ENCODE results near the gene SMG1.
"Not testable (repeated sequence)": the region's sequence is repeated elsewhere in the genome, so short reads cannot be mapped to it uniquely, and the experiment has no call there.

The SMG1 gene

DNA sequence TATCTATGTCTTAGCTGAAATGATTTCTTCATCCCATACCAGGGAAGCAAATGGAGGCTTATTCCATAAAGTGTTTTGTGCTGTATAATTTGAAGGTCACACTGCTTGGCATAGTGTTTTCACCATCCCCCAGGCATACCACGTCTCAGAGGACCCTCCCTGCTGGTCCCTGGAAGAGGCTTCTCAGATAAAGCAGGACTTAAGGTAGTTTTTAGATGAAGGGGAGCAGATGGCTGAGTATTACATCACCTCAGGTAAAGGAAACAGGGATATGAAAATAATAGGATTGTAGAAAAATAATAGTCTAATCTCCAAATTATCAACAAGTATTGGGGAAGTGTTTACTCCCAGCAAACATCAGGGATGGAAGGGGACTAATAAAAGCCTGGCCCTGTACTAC is 7.3 kb upstream of the SMG1 start:
- no peak for DNase-seq (ENCODE audit: low read depth in 3 of 3)

DNA sequence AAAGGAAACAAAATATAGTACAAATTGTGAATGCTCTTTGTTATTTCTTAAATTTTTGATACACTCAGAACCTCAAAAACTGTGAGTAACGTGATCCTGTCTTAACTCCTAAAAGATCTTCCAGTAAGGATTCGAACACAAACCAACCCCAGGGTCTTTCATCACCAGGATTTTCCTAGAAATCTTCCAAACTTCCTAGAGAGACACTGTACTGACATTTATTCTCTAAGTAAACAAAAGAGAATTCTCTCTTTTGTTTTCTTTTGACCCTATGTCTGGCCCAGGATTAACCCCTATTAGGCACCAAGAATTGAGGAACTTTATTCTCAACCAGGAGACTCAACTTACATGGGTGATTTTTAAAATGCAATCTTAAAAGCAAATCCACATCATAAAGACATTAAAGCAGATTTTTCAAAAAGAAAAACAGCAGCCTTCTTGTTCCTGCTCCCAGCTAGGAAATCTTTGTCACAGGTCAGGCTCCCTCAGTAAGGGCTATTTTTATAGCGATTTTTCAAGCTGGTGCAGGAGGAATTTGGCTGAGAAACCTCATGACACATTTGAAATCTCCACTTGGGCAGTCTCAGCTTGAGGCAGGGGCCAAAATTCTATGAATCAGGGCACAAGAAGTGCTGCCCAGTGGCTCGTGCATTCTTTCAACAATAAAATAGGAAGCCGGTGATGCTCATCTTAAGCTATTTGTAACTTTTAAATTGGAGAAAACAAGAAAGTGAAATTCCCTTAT is 6.2 kb upstream of the SMG1 start:
- no peak for DNase-seq (ENCODE audit: low read depth in 3 of 3)

DNA sequence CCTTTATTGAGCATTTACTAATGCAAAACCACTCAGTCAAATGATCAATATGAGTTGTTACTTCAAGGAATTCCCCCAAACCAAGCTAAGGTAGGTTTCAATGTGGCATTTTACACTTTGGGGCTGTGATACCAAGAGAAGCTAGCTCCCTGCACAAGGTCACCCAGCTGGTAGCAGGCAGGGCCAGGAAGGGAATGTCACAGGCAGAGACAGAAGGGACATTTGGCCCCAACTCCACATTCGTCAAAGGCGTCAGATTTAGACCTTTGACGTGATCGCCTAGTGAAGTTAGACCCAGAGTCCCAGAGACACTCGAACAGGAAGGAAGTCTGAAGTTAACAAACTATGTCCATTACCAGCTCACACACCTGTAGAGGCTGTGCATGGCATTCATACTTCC is 5.5 kb upstream of the SMG1 start:
- no peak for DNase-seq (ENCODE audit: low read depth in 3 of 3)

DNA sequence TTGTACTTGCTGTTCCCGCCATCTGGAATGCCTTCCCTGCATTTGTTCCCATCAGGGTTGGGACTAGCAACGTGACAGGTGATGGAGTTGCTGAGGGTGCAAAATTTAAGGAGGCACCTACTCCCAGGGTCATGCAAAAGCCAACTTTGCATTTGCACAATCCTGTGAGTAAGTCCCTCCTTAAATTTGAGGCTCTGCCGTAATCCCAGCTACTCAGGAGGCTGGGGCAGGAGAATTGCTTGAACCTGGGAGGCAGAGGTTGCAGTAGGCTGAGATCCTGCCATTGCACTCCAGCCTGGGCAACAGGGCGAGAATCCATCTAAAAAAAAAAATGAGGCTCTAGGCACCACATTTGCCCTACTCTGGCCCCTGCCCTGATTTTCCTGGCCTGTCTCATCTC is 3.9 kb upstream of the SMG1 start:
- DNase-seq (ENCODE audit: low read depth in 3 of 3): not testable (repeated sequence)

DNA sequence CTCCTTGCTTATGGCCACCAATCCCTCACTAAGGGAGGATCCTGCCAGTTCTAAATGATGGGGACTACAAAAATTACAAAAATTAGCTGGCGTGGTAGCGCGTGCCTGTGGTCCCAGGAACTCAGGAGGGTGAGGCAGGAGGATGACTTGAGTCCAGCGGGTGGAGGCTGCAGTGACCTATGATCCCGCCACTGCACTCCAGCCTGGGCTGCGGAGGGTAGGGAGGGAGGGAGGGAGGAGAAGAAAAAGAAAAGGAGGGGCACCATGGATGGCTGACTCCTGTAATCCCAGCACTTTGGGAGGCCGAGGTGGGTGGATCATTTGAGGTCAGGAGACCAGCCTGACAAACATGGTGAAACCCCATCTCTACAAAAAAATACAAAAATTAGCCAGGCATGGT is 1.9 kb upstream of the SMG1 start:
- not testable (repeated sequence) for DNase-seq (ENCODE audit: low read depth in 3 of 3)

DNA sequence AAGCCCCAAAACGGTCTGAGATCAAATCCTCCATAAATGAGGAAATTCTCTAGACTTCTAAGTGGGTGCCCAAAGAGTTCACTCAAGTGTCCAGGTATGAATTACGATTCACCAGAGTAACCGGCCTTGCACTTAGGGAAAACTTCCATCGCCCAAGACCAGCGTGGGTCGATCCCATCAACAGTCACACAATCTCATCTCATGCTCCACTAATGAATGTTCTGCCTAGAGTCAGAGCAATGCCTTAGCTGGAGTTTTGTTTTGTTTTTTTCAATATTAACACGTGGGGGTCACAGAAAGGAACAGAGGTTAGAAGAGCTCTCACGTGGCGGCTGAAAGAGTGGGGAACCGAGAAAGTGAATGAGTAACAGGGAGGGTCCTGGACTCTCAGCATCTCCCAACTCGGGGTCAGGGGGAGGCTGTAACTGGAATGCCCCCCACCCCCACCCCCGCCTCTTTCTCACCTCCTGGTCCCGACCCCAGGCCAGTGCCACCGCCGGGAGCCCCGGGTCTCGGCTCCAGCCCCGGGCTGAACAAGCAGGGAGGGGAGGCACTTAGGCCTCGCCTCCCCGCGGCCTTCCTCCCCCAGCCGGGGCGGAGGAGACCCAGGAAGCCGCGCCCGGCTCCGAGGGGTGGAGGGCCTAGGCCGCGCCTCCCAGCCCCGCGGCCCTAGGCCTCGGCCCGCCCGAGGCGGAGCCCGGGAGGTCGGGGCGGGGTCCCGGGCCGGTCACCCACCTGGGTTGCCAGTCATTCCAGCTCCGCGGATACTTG is 808 bp downstream of the SMG1 start:
- DNase-seq (ENCODE audit: low read depth in 3 of 3): peak; percentile 15 to 63 (median 31)

DNA sequence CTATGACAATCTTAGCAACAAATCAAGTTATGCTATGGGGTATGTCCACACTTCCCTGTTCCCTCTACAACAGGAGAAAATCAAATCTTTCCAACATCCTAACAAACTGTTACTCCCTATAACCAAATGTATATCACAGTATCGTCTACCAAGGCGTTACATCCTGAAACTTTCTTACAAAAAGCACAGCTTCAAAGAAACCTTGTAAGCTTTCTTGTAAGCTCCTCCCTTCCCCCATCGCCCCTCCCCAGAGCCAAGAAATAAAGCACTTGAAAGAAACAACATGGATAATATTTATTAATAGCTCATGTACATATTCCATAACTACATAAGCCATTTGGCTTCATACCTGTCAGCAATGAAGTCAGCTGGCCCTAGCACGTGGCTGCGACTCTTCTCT is 2.3 kb downstream of the SMG1 start:
- peak in 1 of 3 experiments; percentile 9 for DNase-seq (ENCODE audit: low read depth in 3 of 3)

DNA sequence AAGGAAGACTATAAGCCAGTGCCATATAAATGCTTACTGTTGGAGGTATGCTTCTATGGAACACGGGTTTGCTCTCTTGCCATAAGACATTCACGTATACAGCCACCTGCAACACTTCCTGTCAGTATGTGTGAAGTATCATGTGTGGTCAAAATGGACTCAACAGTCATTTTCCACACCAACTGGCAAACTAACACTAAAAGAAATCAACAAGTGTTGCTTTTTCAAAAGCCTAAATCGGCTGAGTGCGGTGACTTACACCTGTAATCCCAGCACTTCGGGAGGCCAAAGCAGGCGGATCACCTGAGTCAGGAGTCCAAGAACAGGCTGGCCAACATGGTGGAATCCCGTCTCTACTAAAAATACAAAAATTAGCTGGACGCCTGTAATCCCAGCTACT is 3.1 kb downstream of the SMG1 start:
- DNase-seq (ENCODE audit: low read depth in 3 of 3): not testable (repeated sequence)

DNA sequence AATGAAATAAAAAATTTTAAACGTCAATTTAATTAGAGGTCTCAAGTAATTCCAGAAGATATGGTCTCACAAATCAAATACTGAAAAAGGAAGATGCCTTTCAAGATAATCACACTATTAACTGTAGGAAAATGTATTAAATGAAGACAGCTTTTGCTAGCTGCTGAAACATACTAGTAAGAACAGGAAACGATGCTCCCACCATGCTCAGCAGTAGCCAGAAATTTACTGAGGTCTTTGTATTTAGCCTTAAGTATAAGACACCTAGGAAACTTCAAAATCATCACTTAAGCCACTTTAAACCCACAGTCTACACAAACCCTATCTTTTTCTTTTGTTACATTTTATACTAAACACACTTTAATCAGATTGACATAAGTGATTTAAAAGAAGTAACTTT is 16.6 kb downstream of the SMG1 start:
- not testable (repeated sequence) for DNase-seq (ENCODE audit: low read depth in 3 of 3)

DNA sequence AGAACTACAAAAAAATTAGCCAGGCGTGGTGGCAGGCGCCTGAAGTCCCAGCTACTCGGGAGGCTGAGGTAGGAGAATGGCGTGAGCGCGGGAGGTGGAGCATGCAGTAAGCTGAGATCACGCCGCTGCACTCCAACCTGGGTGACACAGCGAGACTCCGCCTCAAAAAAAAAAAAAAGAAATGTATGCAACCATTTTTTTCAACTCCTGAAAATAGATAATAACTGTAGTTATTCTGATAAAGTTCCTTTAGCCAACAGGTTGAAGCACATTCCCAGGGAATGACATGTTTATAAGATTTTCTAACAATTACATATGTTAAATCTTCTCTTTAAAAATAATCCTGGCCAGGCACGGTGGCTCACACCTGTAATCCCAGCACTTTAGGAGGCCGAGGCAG is 17.5 kb downstream of the SMG1 start:
- DNase-seq (ENCODE audit: low read depth in 3 of 3): not testable (repeated sequence)

DNA sequence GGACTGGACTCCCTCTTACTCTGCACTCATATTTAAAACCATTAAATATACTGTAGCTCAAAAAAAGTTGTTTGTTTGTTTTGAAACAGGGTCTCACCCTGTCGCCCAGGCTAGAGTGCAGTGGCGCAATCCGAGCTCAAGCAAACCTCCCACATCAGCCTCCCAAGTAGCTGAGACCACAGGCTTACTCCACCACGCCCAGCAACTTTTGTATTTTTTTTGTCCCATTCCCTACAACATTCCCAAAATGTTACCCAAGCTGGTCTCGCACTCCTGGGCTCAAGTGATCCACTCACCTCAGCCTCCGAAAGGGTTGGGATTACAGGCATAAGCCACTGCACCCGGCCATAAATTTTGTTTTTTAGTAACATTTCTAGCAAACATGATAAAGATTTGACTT is 23.4 kb downstream of the SMG1 start:
- DNase-seq (ENCODE audit: low read depth in 3 of 3): not testable (repeated sequence)

DNA sequence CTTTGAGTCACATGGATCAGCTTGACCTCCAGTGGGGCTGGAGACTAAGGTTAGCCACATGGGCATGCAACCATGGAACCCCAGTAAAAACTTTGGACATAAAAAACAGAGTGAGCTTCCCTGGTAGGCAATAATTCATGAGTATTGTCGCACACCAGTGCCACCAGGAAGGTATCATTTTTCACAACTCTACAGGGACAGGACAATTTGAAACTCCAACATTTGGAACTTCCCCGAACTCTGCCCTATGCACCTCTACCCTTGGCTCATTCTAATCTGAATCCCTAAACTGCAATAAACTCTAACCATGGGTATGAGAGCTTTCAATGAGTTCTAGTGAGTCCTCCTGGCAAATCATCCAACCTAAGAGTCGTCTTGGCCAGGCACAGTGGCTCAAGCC is 24.2 kb downstream of the SMG1 start:
- not testable (repeated sequence) for DNase-seq (ENCODE audit: low read depth in 3 of 3)

DNA sequence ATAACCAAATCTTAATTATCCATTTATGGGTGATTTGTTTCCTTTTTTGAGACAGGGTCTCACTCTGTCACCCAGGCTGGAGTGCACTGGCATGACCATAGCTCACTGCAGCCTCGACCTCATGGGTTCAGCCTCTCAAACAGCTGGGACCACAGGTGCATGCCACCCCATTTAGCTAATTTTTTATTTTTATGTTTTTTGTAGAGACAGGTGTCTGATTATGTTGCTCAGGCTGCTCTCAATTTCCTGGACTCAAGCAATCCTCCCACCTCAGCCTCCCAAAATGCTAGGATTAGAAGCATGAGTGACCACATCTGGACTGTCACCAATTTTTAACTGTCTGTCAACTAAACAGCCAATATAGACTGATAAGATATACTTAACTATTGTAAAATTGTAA is 25.0 kb downstream of the SMG1 start:
- not testable (repeated sequence) for DNase-seq (ENCODE audit: low read depth in 3 of 3)

DNA sequence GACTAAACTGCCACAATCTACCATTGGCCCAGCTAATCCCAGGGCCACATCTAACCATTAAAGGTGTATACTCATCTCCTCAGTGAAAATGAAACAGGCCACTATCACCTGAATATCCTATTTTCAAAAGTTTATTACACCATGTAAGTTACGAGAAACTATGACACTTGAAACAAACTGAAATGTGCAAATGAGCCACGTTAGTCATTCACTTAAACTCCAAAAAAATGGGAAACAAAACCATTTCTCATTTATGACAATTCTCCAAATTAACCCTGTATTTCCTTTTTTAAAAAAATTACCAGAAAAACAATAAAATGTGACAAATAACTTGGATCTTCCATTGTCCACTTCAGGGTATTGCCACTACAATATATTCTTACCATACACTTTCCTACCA is 41.8 kb downstream of the SMG1 start:
- not testable (repeated sequence) for DNase-seq (ENCODE audit: low read depth in 3 of 3)

DNA sequence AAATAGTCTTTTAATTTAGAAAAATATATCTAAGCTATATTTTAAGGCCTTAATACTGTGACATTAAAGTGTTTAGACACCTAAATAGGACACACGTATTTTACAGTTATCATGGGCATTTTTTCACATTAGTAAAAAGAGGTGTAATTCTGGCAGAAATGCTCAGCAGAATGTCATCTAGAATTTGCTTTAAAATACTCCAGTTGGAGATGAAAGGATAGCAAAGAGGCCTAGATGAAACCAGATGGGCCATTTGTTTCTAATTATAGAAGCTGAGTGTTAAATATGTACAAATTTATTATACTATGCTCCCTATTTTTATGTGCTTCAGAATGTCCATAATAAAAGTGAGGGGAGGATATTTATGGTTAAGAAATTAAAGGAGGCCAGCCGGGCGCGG is 48.5 kb downstream of the SMG1 start:
- not testable (repeated sequence) for DNase-seq (ENCODE audit: low read depth in 3 of 3)

DNA sequence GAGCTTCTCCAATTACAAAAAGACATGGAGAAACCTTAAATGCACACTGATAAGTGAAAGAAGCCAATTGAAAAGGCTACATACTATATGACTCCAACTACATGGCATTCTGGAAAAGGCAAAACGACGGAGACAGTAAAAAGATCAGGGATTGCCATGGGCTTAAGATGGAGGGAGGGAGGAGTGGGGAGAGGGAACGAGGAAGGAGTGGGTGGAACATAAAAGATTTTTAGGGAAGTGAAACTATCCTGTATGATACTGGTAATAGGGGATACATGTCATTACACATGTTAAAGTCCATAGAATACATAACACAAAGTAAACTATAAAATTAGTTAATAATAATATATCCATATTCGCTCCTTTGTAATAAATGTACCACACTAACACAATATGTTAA is 48.9 kb downstream of the SMG1 start:
- DNase-seq (ENCODE audit: low read depth in 3 of 3): not testable (repeated sequence)

DNA sequence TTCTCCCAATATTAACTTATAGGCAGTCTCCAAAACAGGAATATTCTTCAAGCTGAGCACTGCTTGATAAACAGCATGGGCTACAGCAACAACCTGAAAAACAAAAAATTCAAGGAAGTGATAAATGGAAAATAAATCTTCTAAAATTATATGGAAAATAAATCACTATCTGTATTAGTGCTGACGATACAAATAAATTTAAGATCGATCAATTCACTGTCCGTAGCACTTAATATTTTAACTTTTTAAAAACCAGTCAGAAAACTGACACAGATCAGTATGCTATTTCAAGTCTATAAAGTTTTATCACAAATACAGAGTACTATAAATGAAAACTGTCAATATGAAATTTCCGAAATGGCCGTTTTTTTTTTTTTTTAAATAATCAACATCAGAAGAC is 49.9 kb downstream of the SMG1 start:
- DNase-seq (ENCODE audit: low read depth in 3 of 3): not testable (repeated sequence)

DNA sequence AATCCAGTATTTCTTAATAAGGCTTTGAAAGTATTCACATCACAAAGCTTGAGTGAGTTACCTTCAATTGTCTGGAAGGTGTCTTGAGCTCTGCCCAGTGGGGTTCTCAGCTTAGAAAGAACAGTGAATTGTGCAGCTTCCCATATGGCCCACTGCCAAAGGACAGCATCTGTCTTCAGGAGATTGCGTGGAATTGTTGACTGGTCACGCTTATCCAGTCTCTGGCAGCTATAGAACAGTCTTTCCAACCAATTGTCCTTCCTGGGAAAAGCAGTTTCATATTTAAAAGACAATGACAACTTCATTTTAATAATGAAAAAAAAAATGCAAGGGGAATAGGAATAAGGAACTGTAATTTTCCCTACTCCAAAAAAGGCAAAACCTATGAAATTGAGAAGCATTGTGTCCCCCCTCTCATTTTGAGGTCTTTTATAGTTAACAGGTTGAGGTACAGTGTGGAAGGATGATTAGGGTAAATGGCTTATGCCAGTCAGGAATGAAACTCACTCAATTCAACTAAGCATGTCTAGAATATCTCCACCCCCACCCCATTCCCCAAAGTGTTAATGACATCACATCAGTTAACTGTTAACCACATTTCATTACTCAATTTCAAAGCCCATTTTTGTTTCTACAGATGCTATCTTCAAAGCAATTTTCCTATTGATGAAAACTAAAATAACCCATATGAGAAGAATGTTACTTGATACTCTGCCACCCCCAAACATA is 57.0 kb downstream of the SMG1 start:
- not testable (repeated sequence) for DNase-seq (ENCODE audit: low read depth in 3 of 3)

DNA sequence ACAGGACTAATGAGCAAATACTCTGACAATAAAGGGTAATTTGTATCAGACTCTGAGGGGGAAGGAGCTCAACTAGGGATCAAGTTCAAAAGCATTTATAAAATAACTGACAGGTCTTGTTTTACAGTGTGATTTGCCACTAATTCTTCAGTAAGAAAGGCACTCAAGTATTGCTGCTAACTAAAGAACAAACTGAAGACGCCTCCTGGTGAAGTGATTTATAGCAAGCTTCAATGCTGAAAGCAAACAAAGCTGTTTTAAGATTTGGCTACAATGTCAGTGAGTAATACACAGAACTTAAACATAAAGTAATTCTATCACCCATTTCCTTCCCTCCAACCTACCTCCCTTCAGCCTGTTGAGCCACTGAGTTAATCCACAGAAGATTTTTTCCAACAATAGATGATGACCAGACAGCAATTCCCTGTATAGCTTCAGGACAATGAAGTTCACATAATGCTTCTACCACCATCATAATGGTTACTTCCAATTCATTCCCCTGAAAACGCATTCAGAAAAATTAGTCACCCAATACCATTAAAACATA is 59.9 kb downstream of the SMG1 start:
- not testable (repeated sequence) for DNase-seq (ENCODE audit: low read depth in 3 of 3)

DNA sequence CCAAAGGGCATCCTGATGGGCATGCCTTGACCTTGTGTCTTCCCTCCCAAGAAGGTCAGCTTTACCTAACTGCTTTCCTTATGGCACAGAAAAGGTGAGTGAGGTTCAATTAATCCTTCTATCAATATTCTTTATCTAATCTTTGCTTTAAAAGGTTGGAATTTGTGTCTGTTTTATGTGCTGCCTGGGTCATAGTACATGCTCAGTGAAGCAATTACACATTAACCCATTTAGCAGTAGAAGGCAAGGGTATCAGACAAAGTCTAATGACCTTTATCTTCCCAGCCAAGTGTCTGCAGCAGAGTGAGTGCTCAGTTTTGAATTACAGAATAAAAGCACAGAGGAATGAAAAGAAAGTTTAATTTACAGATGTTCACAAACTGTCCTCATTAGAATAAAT is 63.3 kb downstream of the SMG1 start:
- not testable (repeated sequence) for DNase-seq (ENCODE audit: low read depth in 3 of 3)

DNA sequence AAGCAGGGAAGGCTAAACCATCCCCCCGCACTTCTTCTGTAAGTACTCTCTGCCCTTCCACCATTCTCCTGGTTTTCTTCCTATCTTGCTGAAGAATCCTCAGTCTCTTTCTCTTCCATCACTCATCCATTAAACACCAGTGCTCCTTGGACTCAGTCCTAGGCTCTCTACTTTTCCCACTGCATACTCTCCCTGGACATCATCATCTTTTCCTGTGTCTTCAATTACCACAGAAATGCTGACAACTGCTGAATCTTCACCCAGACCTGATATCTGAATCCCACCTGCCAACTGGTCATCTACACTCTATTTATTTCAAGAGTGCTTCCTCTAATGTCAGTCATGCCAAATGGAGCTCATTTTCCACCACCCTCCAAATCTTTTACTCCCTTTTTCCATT is 71.0 kb downstream of the SMG1 start:
- no peak for DNase-seq (ENCODE audit: low read depth in 3 of 3)

DNA sequence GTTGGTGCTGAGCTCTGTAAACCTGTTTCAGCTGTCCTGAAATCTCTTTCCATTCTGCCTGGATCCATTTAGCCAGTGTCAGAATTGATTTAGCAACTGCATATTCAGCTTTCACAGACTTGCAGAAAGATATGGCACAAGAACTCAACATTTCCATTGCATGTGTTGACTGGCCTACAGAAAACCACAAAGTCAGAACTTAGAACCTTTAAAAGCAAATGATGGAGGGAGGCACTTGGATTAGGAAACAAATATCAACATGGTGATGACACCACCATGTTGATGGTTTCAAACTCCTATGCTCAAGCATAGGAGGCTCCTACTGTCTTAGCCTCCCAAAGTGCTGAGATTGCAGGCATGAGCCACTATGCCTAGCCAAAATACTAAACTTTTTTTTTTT is 72.5 kb downstream of the SMG1 start:
- DNase-seq (ENCODE audit: low read depth in 3 of 3): no peak
